ENCODE data around the gene C2orf80.
"Not testable (repeated sequence)": the region's sequence is repeated elsewhere in the genome, so short reads cannot be mapped to it uniquely, and the experiment has no call there.

Gene C2orf80

DNA sequence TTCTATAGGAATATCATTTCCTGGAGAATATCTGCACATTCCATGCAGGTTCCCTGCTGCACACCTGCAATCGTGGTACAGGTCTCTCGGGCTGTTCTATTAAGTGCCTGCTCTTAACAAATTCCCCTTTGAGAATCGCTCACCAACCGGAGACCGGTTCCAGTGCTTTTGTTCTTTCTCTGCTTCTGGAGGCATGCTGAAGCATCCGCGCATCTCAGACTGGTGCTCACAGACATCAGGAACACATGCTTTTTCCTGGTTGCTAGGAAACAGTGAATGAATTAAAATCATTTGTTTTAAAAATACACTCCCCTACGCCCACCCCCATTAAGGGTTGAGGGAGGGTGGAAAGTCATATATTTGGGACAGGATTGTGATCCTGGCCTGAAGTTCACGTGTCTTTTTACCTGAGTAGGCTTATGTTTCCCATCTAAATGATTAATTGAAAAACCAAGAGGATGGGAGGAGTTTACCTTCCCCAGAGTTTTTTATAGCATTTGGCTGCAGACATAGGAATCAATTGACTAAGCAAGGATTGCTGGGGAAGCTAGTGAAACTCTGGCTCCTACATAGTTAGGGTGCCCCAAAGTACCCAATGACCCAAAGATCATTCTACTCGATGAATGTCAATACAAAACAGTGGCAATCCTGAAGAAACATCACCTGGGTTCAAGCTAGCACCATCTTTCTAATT lies at the start of gene C2orf80:
TSS of gene C2orf80 (minus strand) at position 221 of the 694 bp plus-strand sequence. CDS start 3,044 bp downstream, outside the sequence.
- no peak for DNase-seq

DNA sequence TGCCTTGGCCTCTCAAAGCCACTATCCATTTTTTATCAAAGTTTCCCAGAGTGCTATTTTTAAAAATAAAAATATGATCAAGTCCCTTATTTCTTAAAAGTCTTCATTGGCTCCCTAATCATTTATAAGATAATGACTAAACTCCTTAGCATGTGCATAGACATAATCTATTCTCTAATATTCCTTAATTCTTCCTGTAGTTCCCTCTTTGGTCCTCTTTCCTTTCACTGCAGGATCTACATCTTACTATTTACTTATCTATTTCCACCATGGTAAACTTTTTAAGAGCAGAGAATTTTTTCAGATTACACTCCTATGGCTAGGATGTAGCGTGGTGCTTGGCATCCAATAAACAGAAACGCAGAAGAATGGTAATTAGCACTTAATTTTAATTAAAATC lies 46.0 kb upstream of the C2orf80 start:
- no peak for DNase-seq

DNA sequence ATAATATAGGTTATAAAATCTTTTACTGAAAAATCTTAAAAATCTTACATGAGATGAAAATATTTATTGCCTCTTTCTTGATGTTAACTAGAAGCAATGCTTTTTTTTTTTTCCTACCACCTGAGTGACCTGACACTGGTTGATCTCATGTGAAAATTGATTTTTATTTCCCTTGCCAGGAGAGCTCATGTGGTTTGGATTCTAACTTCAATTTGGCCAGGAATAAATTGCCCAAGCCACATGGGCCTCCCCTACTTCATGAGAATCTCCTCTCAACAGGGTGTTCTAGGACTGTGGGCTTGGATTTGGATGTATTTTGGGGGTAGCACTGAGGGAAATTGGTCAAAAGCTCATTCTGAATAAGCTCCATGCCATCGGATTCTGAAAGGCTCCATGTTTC lies 45.0 kb upstream of the C2orf80 start:
- no peak for DNase-seq

DNA sequence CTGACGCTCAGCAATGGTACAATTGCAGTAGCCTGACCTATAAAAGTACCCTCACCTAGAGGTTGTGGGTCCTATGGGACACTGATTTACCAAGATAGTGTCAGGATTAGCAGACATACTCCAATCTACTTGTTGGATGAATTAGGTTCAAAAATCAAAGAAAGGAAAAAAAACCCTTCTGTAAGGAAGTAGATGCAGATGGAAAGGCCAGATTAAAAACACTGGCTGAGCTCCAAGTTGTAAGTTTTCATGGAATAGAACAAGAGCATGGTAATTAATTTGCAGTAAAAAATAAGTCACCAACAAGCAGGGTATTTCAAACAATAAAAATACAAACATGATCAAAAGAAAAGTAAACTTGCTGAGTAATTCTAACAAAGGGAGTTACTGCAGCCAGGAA lies 38.6 kb upstream of the C2orf80 start:
- DNase-seq, result no peak

DNA sequence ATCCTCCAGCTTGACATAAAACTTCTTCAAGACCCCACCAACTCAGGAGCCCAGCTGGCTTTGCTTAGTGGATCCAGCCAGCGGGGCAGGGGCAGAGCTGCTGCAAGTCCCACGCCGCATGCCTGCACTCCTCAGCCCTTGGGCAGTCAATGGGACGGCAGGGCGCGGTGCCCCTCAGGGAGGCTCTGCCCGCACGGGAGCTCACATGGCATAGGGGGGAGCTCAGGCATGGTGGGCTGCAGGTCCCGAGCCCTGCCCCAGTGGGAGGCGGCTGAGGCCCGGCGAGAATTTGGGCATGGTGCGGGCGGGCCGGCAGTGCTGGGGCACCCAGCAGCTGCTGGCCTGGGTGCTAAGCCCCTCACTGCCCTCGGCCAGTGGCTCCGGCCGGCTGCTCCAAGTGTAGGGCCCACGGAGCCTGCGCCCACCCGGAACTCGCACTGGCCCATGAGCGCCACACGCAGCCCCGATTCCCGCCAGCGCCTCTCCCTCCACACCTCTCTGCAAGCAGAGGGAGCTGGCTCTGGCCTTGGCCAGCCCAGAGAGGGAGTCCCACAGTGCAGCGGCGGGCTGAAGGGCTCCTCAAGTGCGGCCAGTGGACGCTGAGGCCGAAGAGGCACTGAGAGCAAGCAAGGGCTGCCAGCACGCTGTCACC lies 37.9 kb upstream of the C2orf80 start:
- no peak for DNase-seq

DNA sequence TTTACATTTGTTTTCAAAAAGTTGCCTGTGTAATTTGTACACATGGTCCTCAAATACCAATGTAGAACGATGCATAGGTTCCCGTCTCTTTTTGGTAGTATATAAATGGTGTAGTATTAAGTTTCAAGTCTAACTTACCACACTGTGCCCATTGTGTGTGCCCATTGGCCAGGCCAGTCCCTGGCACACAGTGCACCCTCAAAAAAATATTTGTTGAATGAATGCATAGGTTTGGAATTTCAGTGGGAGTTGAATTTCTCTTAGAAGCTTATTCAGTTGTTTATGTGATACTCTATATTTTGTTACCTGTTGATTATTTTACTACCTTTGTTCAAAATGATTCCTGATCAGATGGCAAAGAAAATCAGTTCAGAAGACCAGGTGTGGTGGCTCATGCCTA lies 35.0 kb upstream of the C2orf80 start:
- no peak for DNase-seq

DNA sequence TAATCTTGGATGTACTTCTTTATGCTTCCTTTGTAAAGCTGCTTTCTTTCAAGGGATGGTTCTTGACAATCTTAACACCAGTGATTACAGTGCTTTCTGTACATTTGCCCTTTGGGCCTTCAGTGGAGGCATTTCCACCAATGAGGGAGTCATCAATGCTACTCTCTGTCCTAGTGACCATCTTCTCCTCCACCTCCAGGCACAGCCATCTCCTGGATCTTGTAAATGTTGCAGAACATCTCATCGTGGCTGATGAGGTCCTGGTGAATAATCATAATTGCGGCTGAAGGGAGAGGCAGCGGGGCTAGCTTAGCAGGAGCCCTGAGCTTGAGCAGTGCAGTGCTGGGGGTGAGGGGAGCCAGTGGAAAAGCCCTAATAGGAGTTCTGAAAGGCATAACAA lies 32.5 kb upstream of the C2orf80 start:
- DNase-seq, result no peak

DNA sequence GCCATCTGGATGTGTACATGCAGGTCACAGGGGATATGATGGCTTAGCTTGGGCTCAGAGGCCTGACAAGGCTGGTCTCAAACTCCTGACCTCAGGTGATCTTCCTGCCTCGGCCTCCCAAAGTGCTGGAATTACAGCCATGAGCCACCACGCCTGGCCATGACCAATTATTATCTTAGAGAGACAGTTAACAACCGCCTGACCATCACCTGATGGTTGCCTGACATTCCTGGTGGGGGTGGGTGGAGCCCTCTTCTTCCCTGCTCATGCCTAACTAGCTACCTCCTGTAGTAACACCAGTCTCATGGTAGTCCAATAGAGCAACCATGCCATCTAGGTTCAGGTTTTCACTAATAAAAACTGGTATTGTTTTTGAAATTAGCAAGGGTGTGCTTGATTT lies 32.0 kb upstream of the C2orf80 start:
- not testable (repeated sequence) for DNase-seq

DNA sequence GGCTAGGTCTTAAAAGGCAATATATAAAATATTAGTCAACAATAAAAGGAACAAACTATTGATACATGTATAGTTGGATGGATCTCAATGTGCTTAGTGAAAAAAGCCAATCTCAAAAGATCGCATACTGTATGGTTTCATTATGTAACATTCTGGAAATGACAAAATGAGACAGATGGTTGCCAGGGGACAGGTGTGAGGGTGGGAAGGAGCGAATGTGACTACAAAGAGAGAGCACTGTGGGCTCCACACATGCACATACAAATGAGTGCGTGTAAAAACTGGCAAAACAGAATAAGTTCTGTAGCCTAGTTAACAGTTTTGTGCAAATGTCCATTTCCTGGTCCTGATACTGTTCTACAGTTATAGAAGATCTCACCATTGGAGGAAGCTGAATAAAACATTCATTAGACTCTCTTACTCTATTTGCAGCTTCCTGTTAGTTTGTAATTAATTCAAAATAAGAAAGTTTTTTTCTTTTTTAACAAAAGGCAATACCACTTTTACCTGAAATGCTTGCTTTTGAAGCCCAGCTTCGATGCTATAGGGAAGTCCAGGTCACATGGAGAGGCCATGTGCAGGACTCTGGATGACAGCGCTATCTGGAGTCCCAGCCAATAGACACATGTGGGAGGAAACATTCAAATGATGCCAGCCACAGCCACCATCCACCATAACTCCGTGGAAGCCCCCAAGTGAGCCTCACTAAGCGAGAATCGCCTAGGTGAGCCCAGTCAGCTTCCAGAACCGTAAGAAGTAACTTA lies 21.0 kb upstream of the C2orf80 start:
- no peak for DNase-seq

DNA sequence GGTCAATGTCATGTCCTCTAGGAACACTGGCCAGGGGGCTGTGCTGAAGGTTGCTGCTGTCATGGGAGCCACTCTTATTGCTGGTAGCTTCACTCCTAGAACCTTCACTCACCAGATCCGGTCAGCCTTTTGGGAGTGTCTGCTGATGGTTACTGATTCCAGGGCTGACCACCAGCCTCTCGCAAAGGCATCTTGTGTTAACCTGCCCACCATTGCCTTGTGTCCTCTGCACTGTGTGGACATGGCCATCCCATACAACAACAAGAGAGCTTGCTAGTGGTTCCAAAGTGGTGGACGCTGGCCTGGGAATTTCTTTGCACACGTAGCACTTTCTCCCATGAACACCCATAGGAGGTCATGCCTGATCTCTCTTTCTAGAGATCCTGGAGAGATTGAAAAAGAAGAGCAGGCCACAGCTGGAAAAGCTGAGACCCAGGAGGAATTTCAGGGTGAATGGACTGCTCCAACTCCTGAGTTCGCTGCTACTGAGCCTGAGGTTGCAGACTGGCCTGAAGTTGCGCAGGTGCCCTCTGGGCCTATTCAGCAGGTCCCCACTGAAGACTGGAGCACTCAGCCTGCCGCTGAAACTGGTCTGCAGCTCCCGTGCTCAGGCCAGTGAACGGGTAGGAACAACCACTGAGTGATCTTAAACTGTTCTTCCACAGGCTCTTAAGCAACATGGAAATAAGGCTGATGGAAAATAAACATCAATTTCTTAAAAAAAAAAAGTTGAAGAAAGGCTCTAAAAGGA lies 18.7 kb upstream of the C2orf80 start:
- no peak for DNase-seq

DNA sequence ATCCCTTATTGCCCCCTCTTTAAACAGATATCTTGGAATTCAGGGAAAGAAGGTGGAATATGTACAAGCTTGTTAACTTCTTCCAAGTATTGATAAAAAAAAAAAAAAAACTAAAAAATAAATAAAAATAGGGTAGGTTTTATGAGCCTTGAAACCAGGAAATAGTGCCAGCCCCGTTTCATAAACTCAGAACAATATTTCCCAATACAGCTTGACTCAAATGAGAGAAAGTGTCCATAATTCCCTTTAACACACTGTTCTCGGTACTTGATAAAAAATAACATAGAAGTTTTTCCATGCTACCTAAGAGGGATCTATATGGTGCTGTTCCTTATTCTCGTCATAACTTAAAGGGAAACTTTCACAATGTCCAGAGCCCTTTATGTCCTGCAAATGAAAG lies 17.9 kb upstream of the C2orf80 start:
- DNase-seq, result no peak

DNA sequence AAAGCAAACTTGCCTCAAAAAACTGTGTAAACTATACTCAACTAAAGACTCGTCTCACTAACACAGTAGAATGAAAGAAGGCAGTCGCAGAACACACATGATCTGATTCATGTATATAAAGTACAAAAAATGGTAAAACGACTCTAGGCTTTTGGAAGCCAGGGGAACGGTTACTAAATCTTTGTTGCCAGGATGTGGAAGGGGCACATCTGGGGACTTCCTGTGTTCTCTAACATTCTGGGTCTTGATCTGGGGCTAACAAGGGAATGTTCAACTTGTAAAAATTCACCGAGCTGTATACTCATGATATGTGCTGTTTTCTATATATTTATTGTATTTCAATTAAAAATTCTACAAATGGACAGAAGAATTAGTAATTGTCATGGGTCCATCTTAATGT lies 14.3 kb upstream of the C2orf80 start:
- no peak for DNase-seq

DNA sequence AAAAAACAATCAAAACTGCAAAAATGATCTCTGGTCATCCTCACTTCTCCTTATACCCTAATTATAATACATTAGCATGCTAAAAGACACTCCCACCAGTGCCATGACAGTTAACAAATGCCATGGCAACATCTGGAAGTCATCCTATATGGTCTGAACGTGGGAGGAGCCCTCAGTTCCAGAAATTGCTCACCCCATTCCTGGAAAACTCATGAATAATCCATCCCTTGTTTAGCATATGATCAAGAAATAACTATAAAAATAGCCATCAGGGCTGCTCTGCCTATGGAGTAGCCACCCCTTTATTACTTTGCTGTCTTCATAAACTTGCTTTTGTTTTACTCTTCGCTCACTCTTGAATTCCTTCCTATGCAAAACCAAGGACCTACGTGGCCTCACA lies 5.7 kb upstream of the C2orf80 start:
- no peak for DNase-seq

DNA sequence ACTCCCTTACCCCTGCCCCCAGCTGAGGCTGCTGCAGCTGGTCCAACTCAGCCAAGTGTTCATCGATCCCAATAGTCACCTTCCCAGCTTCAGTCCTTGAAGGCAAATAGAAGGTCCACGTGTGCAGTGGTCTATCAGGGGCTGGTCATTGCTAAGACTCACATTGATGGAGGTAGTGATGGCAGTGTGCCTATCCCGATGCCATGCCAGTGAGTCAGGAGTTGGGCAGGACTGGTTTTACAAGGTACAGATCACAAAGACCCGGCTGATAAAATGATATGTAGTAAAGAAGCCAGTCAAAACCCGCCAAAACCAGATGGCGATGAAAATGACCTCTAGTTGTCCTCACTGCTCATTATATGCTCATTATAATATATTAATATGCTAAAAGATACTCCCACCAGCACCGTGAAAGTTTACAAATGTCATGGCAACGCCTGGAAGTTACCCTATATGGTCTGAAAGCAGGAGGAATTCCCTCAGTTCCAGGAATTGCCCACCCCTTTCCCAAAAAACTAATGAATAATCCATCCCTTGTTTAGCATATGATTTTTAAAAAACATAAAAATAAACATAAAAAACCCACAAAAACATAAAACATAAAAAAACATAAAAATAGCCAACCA lies 2.9 kb upstream of the C2orf80 start:
- no peak for DNase-seq

DNA sequence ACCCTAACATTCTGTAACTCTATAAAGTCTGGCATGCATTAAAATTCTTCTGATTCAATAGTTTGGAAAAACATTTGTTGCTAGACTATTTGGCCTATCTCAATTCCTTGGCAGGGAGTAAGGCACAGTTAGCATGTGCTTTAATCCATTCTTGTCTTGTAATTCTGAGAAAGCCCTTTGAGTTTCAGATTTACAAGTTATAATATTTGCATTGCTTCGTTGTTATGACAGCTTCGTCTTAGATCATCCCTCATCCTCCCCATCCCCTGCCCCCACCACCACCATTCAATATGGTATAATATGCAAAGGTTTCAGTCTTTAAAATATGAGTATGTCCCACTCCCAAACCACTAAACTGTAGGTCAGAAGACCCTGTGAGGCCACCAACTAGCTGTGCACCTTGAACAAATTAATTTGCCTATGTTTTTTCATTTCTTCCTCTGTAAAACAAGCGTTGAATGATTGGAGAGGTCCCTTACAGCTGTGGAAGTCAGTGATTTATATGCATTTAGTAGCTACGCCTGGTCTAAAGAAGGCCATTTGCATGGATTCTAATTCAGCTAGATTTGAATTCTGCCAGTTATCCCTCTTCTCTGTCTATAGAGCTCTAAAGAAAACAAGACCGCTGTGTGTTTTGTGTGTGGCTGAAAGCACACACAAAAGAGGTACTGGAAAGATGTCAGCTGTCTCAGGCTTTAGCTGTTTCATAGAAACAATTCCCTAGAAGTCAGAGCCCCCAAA lies 591 bp downstream of the C2orf80 start:
- DNase-seq, result no peak

DNA sequence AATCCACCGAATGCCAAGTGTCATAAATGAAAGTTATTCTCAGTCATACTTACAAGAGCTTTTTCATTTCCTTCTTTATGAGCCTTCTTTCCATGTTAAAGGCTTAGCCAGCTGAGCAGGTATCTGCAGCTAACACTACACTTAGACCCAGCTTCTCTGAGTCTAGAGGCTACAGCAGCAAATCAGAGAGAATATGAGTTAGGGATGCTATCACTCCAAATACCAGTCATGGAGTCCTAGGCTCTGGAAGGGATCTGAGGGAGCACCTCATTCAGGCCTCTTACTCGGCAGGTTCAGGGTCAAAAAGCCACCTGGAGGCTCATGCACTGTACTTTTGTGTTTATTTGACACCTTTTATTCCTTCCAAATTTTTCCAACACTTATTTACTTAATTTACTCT lies 2.9 kb downstream of the C2orf80 start:
- DNase-seq, result no peak

DNA sequence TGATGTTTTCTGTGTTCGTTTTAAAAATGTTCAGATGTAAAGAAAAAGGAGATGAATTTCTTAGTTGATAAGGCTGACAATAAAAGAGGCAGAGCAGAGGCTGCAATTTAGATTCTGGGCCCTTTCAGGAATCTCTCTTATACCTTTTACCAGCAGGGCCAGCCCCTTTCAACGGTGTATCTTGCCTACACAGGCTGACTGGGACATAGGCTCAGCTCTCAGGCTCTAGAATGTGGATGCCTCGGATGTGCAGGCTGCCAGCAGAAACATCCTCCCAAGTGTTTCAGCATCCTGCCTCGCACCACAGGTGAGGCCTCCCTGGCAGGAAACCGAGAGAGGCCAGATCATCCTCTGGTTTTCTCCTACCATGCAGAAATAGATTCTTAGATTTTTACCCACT lies 3.4 kb downstream of the C2orf80 start:
- DNase-seq, result no peak

DNA sequence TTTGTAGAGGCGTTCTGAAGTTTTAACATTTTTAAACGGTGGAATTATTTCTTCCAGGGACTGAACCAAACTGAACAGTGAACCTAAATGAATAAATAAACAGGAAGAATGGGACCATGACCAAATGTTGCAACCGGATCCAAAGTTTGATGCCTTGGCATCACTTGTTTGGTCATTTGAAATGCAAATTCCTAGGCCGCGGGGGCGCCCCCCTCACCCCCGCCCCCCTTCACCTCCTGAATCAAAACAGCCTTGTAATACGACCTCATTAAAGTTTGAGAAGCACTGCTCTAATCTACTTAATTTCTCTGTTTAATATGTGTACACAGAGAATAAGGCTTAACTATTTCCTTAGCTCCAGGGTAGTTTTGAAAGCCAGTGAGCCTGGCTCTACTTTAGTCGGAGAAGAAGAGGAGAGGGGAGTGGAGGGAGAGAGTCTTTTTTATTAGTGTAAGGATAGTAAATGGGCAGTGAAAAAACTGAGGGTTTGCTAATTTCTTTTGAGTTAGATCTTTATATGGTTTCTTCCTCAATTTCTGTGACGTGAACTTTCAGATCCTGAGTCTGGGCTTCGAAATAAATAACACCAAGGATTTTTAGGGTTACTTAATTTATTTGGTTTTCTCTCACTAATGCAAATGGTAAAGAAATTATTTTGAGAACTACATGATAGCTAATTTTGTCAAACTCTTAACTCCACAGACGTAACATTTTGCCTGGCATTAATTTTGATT lies 5.7 kb downstream of the C2orf80 start:
- DNase-seq, result no peak

DNA sequence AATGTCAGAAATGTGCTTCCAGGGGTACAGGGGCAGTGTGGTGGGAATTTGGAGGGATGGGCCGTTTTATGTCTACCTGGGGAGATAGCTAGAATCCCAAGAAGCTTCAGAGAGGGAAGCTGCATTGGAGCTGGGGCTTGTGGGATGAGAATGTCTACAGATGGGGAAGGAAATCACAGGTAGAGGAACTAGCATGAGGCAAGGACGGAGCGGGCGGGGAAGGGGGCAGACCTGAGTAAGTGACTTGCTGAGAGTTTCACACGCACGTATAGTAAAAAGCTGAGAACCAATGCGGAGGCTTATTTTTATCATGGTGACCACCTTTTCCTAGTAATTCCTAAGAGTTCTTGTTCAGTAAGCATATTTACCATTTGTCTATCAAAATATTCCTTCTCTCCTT lies 6.3 kb downstream of the C2orf80 start:
- DNase-seq, result no peak

DNA sequence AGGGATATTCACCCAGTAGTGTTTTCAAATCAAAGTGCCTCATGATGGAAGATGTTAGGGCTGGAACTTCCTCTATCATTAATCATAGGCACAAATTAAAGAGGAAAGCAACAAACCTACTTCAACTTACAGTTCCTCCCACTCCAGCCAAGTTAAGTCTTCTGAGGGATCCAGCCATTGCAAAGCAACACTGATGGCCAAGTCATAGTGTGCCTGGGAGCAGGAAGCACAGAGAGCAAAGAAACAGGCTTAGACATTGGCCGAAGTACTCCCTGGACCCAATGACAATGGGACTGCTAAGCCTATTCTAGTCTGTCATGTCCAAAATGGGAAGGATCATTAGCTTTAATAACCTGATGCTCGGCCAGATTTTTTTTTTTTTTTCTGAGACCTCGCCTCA lies 7.0 kb downstream of the C2orf80 start:
- no peak for DNase-seq

DNA sequence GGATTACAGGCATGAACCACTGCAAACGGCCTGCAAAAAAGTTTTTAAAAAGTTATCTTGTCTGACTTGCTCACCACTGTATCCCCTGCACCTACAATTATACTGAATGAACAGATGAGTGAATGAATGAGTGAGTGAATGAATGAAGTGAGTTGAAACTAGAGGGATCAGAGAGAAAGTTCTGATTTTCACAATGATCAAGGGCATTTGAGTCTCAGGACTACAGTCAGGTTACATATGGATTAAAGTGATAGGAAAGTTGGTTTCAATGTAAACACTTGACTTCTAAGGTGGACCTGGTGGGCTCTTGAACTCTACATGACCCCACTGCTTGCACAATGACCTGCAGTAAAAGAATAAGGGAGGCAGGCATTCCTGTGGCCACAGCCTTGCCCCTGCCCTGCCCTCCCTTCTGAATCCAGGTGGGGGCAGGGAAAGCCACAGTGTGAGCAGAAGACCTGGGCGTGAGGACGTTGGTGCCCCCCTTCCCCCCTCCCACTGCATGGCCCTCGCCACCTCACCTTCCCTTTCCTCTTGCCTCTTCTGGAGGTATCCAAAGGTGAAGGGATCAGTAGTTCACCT lies 10.7 kb downstream of the C2orf80 start:
- no peak for DNase-seq

Data from CD4-positive, alpha-beta T cell treated with Interferon gamma for 1 hour (primary cell).